Mesodermal cell (in vitro differentiated cells): ENCODE data around the gene DMRT1.

Source experiments
- H3K27ac ChIP-seq: 2 replicates; pipeline ENCODE4 v1.7.0; 2013; ENCODE audit warnings: mild to moderate bottlenecking, low read depth, low read length, moderate library complexity; ENCODE audit not compliant: severe bottlenecking
- H3K36me3 ChIP-seq: 2 replicates; pipeline ENCODE4 v1.7.1; 2013; ENCODE audit warnings: mild to moderate bottlenecking, low read length, moderate library complexity; ENCODE audit not compliant: control insufficient read depth, insufficient read depth
- H3K4me1 ChIP-seq: one replicate; pipeline ENCODE4 v1.7.1; 2013; ENCODE audit warnings: mild to moderate bottlenecking, low read length; ENCODE audit not compliant: insufficient read depth, control insufficient read depth, poor library complexity, severe bottlenecking
- H3K4me3 ChIP-seq: 2 replicates; pipeline ENCODE4 v1.7.0; 2013; ENCODE audit warnings: low read length, control low read depth, mild to moderate bottlenecking; ENCODE audit not compliant: insufficient read depth, poor library complexity, severe bottlenecking; ENCODE audit errors: extremely low read depth
- H3K9me3 ChIP-seq: 2 replicates; pipeline ENCODE4 v1.7.1; 2013; ENCODE audit warnings: mild to moderate bottlenecking, low read length, moderate library complexity; ENCODE audit not compliant: control insufficient read depth
- WGBS, 2 experiments: methylation state at CpG; one replicate each; pipeline ENCODE4 v1.1.5; 2013; ENCODE audit warnings: missing lambda C conversion rate in 2 of 2; ENCODE audit not compliant: insufficient coverage in 2 of 2; 5-methylcytosine and 5-hydroxymethylcytosine counted together

DMRT1 gene

GRCh38 chr9:922731-923130, 81.2 kb downstream of the DMRT1 start:
- WGBS, 2 experiments, result 89 to 95% methylated on average over 7 of the region's 7 CpGs
- H3K36me3 ChIP-seq, result no peaks in the 10 kb centered on the region
- H3K9me3 ChIP-seq, result no peaks in the 10 kb centered on the region
- H3K4me1 ChIP-seq, result no peaks in the 10 kb centered on the region
- no peak overlapping the region for H3K27ac ChIP-seq
- H3K4me3 ChIP-seq, result no peak overlapping the region

GRCh38 chr9:926976-927375, 85.5 kb downstream of the DMRT1 start:
- no peaks in the 10 kb centered on the region for H3K9me3 ChIP-seq
- H3K36me3 ChIP-seq, result no peaks in the 10 kb centered on the region
- no peak overlapping the region for H3K4me3 ChIP-seq
- no peak overlapping the region for H3K27ac ChIP-seq
- WGBS, 2 experiments, result 83 to 85% methylated on average over 5 to 8 of the region's 8 CpGs
- no peaks in the 10 kb centered on the region for H3K4me1 ChIP-seq

GRCh38 chr9:928363-929042, 87.0 kb downstream of the DMRT1 start:
- no peak overlapping the region for H3K27ac ChIP-seq
- no peaks in the 10 kb centered on the region for H3K4me1 ChIP-seq
- 54 to 65% methylated on average over 2 to 3 of the region's 6 CpGs for WGBS, 2 experiments
- H3K36me3 ChIP-seq, result no peaks in the 10 kb centered on the region
- no peaks in the 10 kb centered on the region for H3K9me3 ChIP-seq
- H3K4me3 ChIP-seq, result no peak overlapping the region

- Histone ChIP-seq H3K36me3 (no peaks in the 10 kb centered on the region), H3K4me3 (no peak overlapping the region)
- WGBS, 2 experiments, result 80 to 90% methylated on average over 1 to 3 of the region's 4 CpGs
Observed at GRCh38 chr9:929719-930118, 88.2 kb downstream of the DMRT1 start.

GRCh38 chr9:933356-933755, 91.9 kb downstream of the DMRT1 start:
- H3K36me3 ChIP-seq, result no peaks in the 10 kb centered on the region
- WGBS, 2 experiments, result 90 to 95% methylated on average over 2 to 3 of the region's 4 CpGs

More at GRCh38 chr9:929719-930118, 88.2 kb downstream of the DMRT1 start:
- Histone ChIP-seq H3K27ac (no peak overlapping the region), H3K9me3 (no peaks in the 10 kb centered on the region), H3K4me1 (no peaks in the 10 kb centered on the region)

GRCh38 chr9:935348-935965, 94.0 kb downstream of the DMRT1 start:
- H3K36me3 ChIP-seq, result no peaks in the 10 kb centered on the region
- no peaks in the 10 kb centered on the region for H3K9me3 ChIP-seq
- H3K4me3 ChIP-seq, result no peak overlapping the region
- 77 to 99% methylated on average over 5 to 8 of the region's 10 CpGs for WGBS, 2 experiments
- no peaks in the 10 kb centered on the region for H3K4me1 ChIP-seq
- no peak overlapping the region for H3K27ac ChIP-seq

More at GRCh38 chr9:933356-933755, 91.9 kb downstream of the DMRT1 start:
- Histone ChIP-seq H3K27ac (no peak overlapping the region), H3K4me1 (no peaks in the 10 kb centered on the region), H3K9me3 (no peaks in the 10 kb centered on the region), H3K4me3 (no peak overlapping the region)

- Histone ChIP-seq H3K4me3 (no peak overlapping the region), H3K27ac (no peak overlapping the region), H3K4me1 (no peaks in the 10 kb centered on the region), H3K9me3 (no peaks in the 10 kb centered on the region), H3K36me3 (no peaks in the 10 kb centered on the region)
- WGBS, 2 experiments, result 67 to 72% methylated on average over 4 of the region's 6 CpGs
Observed at GRCh38 chr9:942805-943580, 101.5 kb downstream of the DMRT1 start.

GRCh38 chr9:947985-948384, 106.5 kb downstream of the DMRT1 start:
- Histone ChIP-seq H3K27ac (no peak overlapping the region), H3K4me3 (no peak overlapping the region), H3K9me3 (no peaks in the 10 kb centered on the region), H3K4me1 (no peaks in the 10 kb centered on the region), H3K36me3 (no peaks in the 10 kb centered on the region)
- no CpG with 5 or more reads among the region's 3 CpGs for WGBS, 2 experiments

- H3K4me3 ChIP-seq, result no peak overlapping the region
- no peaks in the 10 kb centered on the region for H3K36me3 ChIP-seq
- 90 to 100% methylated on average over 2 to 4 of the region's 7 CpGs for WGBS, 2 experiments
- no peaks in the 10 kb centered on the region for H3K9me3 ChIP-seq
- H3K4me1 ChIP-seq, result no peaks in the 10 kb centered on the region
- H3K27ac ChIP-seq, result no peak overlapping the region
Observed at GRCh38 chr9:948497-948896, 107.0 kb downstream of the DMRT1 start.

GRCh38 chr9:950139-950538, 108.6 kb downstream of the DMRT1 start:
- Histone ChIP-seq H3K4me1 (no peaks in the 10 kb centered on the region), H3K9me3 (no peaks in the 10 kb centered on the region), H3K36me3 (no peaks in the 10 kb centered on the region), H3K4me3 (no peak overlapping the region), H3K27ac (no peak overlapping the region)
- whole genome bisulfite sequencing, 2 experiments, result 86% methylated on average over 1 of the region's 1 CpG; no CpG with 5 or more reads in 1 of the 2 experiments
